GM12801 (cell line): Measurements from ENCODE around the gene GKN1.
A peak's percentile ranks its signal among the peaks of the same experiment; 100 is the strongest.

ENCODE experiments used
- TF ChIP-seq, protein P1 (sequence below): IDR thresholded peaks from one replicate; pipeline ENCODE4 v1.5.1; 2011; ENCODE audit warnings: control low read depth; ENCODE audit not compliant: insufficient read length; ENCODE audit errors: extremely low read depth

Gene GKN1, protein sequence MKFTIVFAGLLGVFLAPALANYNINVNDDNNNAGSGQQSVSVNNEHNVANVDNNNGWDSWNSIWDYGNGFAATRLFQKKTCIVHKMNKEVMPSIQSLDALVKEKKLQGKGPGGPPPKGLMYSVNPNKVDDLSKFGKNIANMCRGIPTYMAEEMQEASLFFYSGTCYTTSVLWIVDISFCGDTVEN

DNA sequence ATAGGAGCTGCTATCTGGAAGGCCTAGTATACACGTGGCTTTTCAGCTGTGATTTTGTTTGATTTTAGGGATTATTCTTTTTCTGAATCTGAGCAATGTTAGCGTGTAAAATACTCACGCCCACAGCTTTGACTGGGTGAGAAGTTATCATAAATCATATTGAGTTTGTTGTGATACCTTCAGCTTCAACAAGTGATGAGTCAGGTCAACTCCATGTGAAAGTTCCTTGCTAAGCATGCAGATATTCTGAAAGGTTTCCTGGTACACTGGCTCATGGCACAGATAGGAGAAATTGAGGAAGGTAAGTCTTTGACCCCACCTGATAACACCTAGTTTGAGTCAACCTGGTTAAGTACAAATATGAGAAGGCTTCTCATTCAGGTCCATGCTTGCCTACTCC is at the start of gene GKN1:
Gene GKN1, plus strand, starts transcription at position 386 of the 400 bp plus-strand sequence. CDS start 42 bp downstream, outside the sequence.
- TF ChIP-seq, protein P1, sequence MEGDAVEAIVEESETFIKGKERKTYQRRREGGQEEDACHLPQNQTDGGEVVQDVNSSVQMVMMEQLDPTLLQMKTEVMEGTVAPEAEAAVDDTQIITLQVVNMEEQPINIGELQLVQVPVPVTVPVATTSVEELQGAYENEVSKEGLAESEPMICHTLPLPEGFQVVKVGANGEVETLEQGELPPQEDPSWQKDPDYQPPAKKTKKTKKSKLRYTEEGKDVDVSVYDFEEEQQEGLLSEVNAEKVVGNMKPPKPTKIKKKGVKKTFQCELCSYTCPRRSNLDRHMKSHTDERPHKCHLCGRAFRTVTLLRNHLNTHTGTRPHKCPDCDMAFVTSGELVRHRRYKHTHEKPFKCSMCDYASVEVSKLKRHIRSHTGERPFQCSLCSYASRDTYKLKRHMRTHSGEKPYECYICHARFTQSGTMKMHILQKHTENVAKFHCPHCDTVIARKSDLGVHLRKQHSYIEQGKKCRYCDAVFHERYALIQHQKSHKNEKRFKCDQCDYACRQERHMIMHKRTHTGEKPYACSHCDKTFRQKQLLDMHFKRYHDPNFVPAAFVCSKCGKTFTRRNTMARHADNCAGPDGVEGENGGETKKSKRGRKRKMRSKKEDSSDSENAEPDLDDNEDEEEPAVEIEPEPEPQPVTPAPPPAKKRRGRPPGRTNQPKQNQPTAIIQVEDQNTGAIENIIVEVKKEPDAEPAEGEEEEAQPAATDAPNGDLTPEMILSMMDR = no peak

DNA sequence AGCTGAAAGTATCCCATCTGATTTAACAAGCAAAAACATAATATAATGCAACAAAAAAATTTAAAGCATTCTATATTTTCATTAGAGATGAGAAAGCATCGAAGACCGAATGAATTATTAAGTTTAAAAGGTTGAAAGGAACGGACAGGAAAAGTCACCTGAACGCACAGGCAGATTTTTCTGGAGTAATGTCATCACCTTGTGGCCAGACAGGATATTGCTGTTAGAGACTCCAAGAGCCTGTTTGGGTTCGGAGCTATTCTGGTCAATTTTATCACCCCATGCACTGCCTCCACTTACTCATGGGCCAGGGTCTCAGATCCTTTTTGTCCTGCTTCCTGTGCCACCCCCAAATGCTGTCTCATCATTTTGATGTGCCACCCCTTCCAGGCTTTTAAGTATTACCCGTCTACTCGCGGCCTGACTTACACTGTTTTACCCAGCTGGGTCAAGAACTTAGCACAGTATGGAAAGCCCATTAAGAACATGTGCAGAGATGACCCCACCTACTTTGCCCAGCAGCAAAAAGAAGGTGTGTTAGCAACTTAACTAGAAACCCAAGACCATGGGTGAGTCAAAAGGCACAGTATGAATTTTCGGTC is 49.0 kb upstream of the GKN1 start:
- TF ChIP-seq, protein P1 = peak; percentile 98

DNA sequence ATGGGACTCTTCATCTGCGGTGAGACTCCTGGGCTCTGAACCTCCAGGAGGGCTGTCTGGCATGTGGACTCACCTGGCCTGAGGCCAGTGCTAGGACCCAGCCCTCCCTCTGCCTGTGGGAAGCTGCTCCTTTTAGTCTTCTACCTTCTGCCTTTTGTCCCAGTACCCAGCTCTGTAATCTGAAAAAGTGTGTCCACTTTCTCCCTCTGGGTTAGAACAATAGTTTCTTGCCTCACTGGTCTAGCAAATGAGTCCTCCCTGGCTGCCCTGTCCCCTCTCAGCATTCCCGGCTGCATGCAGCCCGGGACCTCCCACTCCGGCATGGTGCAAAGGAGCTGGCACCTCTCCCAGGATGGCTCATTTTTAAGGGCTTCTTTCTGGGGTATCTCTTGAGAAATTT is 47.6 kb upstream of the GKN1 start:
- TF ChIP-seq, protein P1 = no peak

DNA sequence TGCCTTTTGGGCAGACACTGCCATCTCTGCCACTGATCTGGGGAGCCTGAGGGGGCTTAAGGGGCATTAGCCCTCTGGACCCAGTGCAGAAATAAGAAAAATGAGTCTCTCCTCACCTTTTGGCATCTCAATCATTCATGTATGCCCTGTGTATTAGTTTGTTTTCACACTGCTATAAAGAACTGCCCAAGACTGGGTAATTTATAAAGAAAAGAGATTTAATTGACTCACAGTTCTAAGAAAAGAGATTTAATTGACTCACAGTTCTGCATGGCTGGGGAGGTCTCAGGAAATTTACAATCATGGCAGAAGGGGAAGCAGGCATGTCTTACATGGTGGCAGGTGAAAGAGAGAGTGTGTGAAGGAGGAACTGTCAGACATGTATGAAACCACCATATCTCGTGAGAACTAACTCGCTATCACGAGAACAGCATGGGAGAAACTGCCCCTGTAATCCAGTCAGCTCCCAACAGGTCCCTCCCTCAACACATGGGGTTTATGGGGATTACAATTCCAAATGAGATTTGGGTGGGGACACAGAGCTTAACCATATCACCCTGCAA is 43.2 kb upstream of the GKN1 start:
- TF ChIP-seq, protein P1 = no peak

DNA sequence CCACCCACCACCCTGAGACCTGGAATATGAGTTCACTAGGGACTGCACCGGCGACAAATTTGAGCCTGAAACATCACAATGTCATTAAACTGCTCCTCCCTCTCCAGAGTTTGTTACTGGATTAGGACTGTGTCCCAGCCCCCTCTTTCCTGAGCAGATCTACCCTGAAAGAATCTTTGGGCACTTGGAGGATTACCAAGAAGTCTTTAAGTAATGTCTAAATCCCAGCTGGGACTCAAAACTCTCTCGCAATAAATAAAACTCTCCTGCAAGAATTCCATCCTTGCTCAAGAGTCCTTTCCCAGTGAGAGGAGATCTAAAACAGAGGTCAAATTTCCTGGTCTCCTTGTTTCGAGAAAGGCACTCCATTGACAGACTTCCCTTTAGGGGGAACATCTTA is 42.6 kb upstream of the GKN1 start:
- TF ChIP-seq, protein P1 = no peak

DNA sequence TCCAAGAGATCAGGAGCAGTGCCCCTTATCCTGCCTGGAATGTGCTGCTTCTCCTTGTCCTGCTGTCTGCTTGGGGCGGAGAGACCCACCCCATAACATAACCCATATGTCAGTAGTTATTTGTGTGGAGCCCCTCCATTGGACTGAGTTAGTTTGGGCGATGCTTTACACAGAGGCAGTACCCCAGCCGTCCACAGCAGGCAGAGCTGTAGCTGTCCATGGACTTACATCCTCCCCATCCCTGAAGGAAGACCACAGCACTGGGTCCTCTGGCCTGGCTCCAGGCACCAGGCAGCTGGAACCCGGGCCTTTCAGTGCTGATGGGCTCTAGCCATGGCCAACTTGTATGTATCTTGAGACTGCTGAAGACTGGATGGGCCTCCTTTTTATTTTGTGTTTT is 42.0 kb upstream of the GKN1 start:
- TF ChIP-seq, protein P1 = no peak

DNA sequence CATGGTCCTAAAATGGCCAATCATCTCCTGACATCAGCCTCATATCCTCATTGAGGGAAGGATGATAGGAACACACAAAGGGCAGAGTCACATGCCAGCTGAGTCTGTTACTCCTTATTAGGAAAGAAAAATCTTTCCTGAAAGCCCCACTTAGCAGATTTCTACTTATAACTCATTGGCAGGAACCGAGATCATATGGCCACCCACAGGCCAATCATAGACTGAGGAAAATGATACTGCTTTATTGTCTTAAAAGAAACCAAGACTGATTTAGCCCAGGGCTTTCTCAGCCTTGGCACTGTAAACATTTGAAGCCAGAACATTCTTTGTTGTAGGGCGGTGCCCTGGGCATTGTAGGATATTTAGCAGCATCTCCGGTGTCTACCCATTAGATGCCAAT is 40.4 kb upstream of the GKN1 start:
- TF ChIP-seq, protein P1 = no peak
